NCI-H82 treated with DMSO at 0.1 percent for 48 hours (cell line): ENCODE measurements around the gene MAGEA8.
"Not testable (repeated sequence)": the region's sequence is repeated elsewhere in the genome, so short reads cannot be mapped to it uniquely, and the experiment has no call there.

Experiments used
- DNase-seq: peaks from one replicate; lab custom pipeline; 2025; ENCODE audit not compliant: unreplicated experiment; lab: John Stamatoyannopoulos, UW

Gene MAGEA8, protein sequence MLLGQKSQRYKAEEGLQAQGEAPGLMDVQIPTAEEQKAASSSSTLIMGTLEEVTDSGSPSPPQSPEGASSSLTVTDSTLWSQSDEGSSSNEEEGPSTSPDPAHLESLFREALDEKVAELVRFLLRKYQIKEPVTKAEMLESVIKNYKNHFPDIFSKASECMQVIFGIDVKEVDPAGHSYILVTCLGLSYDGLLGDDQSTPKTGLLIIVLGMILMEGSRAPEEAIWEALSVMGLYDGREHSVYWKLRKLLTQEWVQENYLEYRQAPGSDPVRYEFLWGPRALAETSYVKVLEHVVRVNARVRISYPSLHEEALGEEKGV

DNA sequence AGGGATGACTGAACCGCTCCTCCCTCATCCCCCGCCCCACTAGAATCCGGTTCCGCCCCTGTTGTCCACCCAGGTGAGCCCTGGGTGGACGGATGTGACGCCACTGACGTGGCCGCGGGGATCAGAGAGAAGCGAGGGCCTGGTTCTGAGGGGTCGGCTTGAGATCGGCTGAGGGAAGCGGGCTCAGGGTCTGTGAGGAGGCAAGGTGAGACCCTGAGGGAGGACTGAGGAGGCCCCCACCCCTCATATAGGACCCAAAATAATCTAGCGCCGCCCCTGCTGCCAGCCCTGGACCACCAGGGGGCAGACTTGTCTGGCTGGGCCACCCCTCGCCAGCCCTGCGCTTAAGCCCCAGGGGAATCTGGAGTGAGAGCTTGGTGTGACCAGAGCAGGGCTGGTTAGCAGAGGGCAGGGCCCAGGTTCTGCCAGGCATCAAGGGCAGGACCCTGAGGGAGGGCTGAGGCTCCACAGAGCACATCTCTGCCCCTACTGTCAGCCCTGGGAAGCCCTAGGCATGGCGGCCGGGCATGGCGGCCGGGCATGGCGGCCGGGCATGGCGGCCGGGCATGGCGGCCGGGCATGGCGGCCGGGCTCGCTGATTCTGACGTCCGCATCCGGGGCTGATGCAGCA, at the start of gene MAGEA8:
MAGEA8 (plus strand) TSS at position 103 of the 631 bp plus-strand sequence. CDS start 3,090 bp downstream, outside the sequence.
- no peak for DNase-seq

DNA sequence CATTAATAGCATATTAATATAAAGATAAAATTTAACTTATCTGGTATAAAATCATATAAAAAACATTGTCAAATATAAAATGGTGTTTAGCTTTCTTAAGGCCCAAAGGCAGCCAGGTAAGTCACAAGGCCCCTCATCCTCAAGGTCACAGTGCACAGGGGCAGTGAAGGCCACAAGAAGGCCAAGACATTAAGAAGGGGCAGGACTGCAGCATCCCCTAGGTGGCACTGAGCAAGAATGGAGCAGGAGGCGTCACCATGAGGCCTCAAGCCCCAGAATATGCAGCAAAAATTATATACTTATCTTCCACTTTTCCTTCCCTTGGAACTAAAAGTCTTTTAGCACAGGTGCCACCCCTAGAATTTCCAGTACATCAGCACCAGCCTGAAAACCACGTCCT, 49.5 kb upstream of the MAGEA8 start:
- no peak for DNase-seq

DNA sequence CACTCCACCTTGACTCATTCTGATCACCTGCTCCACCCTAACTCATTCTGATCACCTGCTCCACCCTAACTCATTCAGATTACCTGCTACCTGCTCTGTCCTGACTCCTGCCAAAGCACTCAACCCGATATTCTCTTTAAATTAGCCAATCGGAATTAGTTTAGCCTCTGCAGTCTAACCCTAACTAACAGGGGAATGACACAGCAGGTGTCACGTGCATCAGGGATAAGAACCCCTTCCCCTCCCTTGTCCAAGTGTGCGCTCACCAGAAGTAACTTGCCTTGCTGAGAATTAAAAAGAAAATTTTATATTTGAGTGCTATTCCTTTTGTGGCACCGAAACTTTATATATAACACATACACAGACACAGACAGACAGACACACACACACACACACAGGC, 44.3 kb upstream of the MAGEA8 start:
- DNase-seq = not testable (repeated sequence)

DNA sequence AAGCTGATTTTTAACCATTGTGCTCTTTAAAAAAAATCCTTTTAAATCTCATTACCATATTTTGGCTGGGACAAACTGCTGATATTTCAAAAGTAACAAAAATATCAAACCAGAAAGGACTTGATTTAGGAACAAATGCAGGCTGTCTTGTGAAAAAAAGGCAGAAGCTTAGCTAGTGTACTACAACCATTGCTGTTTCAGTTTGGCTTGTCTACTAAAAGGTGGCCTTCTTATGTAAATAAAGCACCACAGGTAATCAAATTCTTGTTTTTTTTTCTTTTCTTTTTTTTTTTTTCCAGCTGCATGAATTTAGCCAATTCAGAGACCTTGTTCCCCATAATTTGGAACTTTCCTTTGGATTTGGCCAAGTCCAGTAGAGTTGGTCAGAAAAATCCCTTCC, 43.8 kb upstream of the MAGEA8 start:
- no peak for DNase-seq

DNA sequence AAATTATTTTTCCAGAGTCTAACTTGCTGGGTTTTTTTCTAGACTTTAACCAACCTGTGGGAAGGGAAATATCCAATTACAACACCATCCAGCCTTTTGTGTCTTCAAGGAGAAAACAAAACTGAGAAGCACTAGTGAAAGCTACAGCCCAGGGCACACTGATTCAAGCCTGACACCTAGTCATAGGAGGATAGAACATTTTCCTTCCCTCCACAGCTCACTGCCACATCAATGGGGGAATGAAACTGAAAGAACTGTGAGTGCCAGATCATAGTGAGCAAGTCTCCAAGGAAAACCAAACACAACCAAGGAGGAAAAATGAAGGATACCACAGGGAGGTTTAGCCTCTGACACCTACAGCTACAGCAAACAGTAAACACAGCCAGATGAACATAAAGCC, 43.3 kb upstream of the MAGEA8 start:
- no peak for DNase-seq

DNA sequence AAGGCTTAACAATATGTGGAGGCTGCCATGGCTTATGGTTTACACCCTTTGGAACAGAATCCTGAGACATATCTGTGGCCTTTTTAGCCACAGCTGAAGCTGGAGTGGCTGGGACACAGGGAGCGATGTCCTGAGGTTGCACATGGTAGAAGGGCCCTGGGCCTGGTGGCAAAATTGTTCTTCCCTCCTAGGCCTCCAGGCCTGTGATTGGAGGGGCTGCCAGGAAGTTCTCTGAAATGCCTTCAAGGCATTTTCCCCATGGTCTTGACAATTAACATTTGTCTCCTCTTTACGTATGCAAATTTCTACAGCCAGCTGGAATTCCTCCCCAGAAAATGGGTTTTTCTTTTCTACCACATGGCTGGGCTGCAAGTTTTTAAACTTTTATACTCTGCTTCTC, 39.1 kb upstream of the MAGEA8 start:
- DNase-seq = no peak

DNA sequence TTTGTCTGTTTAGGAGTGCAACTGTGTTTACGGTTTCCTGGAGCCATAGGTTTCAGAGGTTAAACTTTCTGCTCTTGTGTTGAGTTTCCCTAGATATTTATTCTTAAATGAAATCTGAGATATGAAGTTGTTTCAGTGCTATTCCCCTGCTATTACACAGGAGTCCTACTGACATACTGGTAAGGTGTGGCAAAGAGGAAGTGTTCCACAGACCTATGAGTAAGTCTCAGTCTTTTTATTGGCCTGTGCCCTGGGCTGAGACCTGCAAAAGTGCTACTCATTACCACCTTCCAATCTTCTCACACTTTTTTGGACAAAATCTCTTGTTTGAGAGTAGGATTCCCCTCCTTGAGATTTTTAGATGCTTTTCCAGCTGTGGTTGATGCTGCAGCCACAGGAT, 35.6 kb upstream of the MAGEA8 start:
- no peak for DNase-seq

DNA sequence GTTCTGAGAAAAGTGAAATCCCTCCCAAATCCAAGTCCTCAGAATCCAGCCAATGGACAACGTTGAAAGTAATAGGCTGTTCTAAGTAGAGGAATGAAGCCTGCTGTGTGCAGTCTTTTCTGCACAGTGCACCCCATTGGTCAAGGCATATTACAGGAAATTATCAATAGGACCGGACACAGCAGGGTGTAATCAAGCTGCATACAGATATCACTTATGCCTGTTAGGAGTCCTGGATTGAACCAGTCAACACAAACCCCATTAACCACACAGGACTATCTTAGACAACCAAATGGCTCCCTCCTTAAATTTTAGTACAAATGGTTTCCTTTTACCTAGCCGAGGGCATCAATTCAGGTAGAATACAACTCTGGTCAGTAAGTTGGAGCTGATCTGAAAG, 34.2 kb upstream of the MAGEA8 start:
- no peak for DNase-seq

DNA sequence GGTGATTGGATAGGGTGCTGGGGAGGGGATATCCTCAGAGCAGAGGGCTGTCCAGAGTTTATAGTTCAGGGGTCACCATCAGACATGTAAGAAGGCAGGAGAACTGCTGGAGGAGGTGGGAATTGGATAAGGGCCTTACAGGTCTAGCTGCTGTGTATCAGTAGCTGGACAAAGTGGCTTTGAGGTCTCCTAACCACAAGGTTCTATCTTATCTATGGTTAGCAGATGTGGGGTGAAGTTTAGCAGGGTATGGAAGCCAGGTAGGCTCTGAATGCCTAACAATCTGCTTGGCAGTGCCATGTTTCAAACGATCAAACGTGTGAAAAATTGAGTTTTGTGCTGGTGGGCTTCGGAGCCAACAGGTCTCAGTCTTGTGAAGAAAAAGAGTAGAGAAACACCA, 32.1 kb upstream of the MAGEA8 start:
- no peak for DNase-seq

DNA sequence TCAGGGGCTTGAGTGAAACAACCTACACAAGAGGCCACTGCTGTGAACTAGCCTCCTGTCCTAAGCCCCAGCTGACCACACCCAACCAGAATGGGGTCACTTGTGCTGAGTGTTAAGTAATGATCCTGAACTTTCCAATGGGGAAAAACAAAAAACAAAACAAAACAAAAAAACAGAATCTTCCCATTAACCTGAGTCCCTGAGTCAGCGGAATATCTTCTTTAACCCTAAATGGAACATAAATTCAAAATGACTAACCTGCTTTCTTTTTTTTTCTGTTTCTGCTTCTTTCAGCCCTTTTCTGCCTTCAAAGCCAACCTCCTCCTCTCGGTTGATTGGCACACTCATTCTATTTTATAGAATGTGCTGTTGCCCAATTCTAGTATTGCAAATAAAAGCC, 31.2 kb upstream of the MAGEA8 start:
- no peak for DNase-seq

DNA sequence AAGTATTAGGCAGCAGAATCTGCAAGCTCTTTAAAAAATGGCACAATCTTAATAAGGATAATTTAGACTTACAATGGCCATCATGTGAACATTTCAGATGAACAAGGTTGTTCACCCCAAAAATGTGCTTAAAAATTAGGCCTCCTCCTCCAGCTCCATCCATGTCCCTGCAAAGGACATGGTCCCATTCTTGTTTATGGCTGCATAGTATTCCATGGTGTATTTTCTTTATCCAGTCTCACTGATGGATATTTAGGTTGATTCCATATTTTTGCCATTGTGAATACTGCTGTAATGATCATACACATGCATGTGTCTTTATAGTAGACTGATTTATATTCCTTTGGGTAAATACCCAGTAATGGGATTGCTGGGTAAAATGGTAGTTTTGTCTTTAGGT, 29.1 kb upstream of the MAGEA8 start:
- DNase-seq = no peak

DNA sequence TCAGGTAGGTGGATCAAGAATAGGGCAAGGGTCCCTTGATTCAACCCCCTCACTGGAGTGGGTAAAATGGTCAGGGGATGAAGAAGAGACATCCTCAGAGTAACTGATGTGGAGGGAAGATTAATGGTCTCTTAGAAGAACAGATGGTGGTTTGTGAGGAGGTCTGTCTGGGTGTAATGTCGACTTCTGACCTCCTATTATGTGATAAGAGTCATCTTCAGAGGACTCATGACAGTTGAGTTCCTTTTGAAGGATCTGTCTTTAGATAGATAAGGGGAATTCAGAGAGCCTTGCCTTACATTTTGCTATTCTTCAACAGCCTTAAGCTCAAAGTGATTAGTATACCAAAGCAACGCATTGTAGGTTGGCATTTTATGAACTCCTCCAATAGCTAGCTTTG, 27.1 kb upstream of the MAGEA8 start:
- no peak for DNase-seq

DNA sequence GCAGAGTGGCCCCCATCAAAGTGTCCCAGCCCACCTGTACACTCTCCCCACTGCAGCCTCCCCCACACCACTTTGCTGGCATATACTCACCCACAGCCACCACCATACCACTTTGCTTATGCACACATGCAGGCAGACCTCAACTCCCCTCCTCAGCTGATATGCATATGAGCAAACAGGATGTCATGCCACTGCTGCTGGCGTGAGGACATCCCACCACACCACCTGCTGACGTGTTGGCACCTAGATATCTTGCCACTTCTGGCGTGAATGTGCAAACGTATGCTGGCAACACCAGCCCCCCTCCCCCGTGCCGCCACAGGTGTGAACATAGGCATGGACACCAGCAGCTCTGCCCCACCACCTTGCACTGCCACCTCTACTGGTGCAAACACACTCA, 22.4 kb upstream of the MAGEA8 start:
- DNase-seq = no peak

DNA sequence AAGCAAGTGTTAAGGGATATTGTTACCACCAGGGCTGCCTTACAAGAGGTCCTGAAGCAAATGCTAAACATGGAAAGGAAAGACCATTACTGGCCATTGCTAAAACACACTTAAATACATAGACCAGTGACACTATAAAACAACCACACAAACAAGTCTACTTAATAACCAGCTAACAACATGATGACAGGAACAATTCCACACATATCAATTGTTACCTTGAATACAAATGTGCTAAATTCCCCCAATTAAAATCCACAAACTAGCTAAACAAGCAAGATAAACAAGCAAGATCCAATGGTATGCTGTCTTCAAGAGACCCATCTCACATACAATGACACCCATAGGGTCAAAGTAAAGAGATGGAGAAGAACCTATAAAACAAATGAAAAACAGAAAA, 20.5 kb upstream of the MAGEA8 start:
- no peak for DNase-seq

DNA sequence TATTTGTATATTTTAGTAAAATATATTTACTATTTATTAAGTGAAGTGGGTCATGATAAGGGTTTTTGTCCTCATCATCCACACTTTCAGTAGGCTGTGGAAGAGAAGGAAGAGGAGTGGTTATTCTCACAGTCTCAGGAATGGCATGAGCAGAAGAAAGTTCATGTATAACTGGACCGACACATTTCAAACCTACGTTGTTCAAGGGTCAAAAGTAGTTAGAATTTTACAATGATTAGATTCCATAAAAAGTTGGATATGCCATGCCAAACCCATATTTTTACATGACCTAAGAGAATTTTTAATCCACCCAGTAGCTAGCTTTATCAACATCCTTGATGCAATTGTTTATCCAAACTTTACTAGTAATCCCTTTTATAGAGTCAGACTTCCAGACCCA, 15.6 kb upstream of the MAGEA8 start:
- no peak for DNase-seq

DNA sequence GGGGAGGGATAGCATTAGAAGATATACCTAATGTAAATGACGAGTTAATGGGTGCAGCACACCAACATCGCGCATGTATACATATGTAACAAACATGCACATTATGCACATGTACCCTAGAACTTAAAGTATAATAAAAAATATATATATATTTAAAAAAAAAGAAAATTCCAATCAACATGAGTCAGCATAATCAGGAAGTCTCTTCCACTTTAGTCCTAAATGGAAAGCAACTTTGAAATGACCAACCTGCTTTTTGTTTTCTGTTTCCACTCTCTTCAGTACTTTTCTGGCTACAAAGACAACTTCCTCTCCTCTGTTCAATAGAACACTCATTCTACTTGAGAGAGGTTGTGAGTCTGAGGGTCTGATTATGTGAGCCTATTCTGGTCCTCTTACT, 13.5 kb upstream of the MAGEA8 start:
- no peak for DNase-seq

DNA sequence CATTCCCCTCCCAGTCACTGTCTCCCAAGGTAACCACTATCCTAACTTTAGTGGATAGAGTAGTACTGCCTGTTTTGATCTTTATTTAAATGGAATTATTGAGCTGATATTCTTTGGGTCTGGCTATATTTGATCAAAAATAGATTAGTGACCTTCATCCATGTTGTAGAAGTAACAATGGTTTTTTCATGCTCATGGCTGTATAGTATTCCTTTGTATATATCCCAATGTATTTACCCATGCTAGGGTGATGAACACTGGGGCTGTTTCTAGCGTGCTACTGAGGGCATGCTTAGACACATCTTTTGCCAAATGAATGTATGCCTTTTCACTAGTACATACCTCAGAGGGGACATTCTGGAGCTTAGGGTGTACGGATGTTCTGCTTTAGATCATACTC, 10.1 kb upstream of the MAGEA8 start:
- DNase-seq = no peak

DNA sequence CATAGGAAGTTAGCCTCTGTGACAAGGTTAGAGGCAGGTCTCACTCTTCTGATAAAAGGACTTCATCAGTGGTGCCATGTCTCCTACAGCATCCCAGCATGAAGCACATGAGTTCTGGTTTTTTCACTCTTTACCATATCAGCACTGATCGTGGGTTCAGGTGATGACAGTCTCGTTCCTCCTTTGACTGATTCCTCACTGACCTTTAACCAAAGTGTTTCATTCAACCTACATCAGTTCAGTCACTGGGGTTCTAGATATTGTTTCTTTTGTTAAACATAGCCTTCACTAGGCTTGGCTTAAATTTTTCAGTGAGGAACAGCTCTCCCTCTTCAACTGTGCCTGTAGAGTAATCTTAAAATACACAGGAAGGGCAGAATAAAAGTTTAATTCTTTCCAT, 9.6 kb upstream of the MAGEA8 start:
- no peak for DNase-seq

DNA sequence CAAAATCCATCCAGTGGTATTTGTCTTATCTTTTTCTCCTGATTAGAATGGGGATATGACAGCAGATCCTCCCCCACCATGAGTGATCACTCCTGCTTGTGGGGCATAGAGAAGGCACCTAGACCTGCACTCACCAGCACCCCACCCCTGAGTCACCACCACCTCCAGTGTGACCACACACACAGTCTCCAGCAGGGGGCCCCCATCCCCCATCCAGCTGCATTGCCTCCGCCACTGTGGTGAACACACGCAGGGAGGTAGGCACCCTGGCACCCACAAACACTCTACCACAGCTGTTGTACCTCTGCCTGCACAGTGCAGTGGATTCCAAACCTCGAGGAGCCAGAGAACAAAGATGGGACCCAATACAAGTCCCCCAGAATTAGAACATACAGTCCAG, 9.0 kb upstream of the MAGEA8 start:
- no peak for DNase-seq

DNA sequence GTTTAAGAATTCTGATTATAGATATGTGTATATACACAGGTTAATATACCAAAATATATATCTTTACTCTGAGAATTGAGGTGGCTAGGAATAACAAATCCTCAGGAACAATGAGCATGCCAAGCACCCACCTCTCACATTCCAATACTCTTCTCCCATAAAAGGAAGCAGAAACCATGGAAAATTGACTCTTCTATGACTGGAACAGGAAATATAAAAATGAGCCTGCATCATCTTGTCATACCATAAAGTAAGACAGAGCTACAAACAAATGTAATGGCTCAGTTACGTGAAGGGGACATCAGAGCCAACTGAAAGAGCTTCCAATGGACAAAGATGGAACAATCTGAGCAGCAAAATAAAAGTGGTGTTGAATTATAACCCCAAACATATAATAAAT, 3.8 kb upstream of the MAGEA8 start:
- DNase-seq = no peak

DNA sequence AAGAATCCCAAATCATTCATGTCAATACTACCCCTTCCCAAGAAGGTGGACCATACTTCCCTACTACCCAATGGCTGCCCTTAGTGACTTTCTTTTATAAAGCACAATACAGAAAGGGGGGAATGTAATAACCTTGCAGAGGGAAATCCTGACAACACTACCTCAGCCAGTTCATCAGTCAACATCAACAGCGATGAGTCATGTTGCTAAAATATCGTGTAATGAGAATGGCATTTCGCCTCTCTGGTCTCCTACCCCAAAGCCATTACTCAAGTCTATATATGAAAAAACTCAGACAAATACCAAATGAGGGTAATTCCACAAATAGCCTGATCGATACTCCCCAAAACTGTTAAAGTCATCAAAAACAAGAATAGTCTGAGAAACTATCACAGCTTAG, 3.3 kb upstream of the MAGEA8 start:
- DNase-seq = no peak

DNA sequence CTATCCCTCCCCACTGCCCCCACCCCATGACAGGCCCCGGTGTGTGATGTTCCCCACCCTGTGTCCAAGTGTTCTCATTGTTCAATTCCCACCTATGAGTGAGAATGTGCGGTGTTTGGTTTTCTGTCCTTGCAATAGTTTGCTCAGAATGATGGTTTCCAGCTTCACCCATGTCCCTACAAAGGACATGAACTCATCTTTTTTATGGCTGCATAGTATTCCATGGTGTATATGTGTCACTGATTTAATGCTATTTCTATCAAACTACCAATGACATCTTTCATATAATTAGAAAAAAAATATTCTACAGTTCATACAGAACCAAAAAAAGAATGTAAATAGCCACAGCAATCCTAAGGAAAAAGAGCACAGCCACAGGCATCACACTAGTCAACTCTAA, 9.8 kb downstream of the MAGEA8 start:
- not testable (repeated sequence) for DNase-seq

DNA sequence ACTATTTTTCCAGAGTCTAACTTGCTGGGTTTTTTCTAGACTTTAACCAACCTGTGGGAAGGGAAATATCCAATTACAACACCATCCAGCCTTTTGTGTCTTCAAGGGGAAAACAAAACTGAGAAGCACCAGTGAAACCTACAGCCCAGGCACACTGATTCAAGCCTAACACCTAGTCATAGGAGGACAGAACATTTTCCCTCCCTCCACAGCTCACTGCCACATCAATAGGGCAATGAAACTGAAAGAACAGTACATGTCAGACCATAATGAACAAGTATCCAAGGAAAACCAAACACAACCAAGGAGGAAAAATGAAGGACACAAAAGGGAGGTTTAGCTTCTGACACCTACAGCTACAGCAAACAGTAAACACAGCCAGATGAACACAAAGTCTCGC, 17.6 kb downstream of the MAGEA8 start:
- DNase-seq = no peak
